ENCODE data around the gene TMEM79.

GRCh38 chr1:156284112-156284511, at the start of gene TMEM79:
- no peak for TF ChIP-seq CTCF (IDR thresholded peaks at IDR 0.05; ENCODE audit: low read depth, low read length)
- no peak for TF ChIP-seq MAX (IDR thresholded peaks at IDR 0.05; ENCODE audit: low read depth, low read length)
